CD4-positive, alpha-beta T cell (primary cell): Measurements from ENCODE around the gene FMNL2. TPM values are rescaled to one million over a fixed set of nuclear protein-coding genes. Genes with fewer than 3 reads are reported as not detected.

Experiments used
- ATAC-seq: fragments of 200-7000 bp; cut with Tn5 transposase; one replicate; pipeline ENCODE4 v1.10.0; 2022; ENCODE audit warnings: mild to moderate bottlenecking; ENCODE audit not compliant: poor library complexity
- CTCF ChIA-PET: fragments of 350-600 bp; sonication (Branson Sonifier 250); formaldehyde crosslinking; loops from one replicate; lab custom pipeline; 2021; ENCODE audit warnings: antibody characterized with exemption, inconsistent platforms; lab: Charles Lee
- POLR2A ChIA-PET: fragments of 350-600 bp; sonication (Branson Sonifier 250); formaldehyde crosslinking; loops from one replicate; lab custom pipeline; 2021; ENCODE audit warnings: antibody characterized with exemption, inconsistent platforms; lab: Charles Lee
- DNase-seq, 14 experiments: peaks; one replicate each; pipeline ENCODE4 v3.0.0-alpha.2; 2013 to 2020; ENCODE audit warnings: mixed read lengths in 2 of 14
- H3K27ac ChIP-seq, 2 donors: one replicate each; pipeline versions ENCODE4 v1.5.1 to v1.7.0; 2013; ENCODE audit warnings: low read length in 2 of 2, low read depth in 1 of 2, mild to moderate bottlenecking in 1 of 2
- H3K27me3 ChIP-seq, 2 experiments: 1 replicate in 1 of 2; 2 replicates in 1 of 2; pipeline versions ENCODE4 v1.6.1 to v1.7.0; 2013; ENCODE audit warnings: low read length in 2 of 2, control low read depth in 1 of 2, mild to moderate bottlenecking in 1 of 2, moderate library complexity in 1 of 2; ENCODE audit not compliant: insufficient read depth in 2 of 2, control insufficient read depth in 1 of 2
- H3K36me3 ChIP-seq: one replicate; pipeline ENCODE4 v1.6.1; 2013; ENCODE audit warnings: low read length, control low read depth; ENCODE audit not compliant: insufficient read depth
- H3K4me1 ChIP-seq: one replicate; pipeline ENCODE4 v1.6.1; 2013; ENCODE audit warnings: low read length, control low read depth; ENCODE audit not compliant: insufficient read depth
- H3K4me3 ChIP-seq: one replicate; pipeline ENCODE4 v1.5.1; 2013; ENCODE audit warnings: mild to moderate bottlenecking, low read length, moderate library complexity
- H3K9me3 ChIP-seq, 2 experiments: 1 replicate in 1 of 2; 2 replicates in 1 of 2; pipeline versions ENCODE4 v1.6.1 to v1.7.0; 2013; ENCODE audit warnings: low read length in 2 of 2, mild to moderate bottlenecking in 2 of 2, control low read depth in 1 of 2, moderate library complexity in 1 of 2; ENCODE audit not compliant: control insufficient read depth in 1 of 2, insufficient read depth in 1 of 2
- H3K27ac Mint-ChIP-seq: one replicate; pipeline ENCODE4 v1.8.0; 2020; ENCODE audit warnings: mixed read lengths
- H3K27me3 Mint-ChIP-seq: one replicate; pipeline ENCODE4 v1.8.0; 2021; ENCODE audit warnings: mixed read lengths
- H3K36me3 Mint-ChIP-seq: one replicate; pipeline ENCODE4 v1.8.0; 2021; ENCODE audit warnings: low read depth, mixed read lengths
- H3K4me1 Mint-ChIP-seq: one replicate; pipeline ENCODE4 v1.8.0; 2021; ENCODE audit warnings: low read depth, mixed read lengths
- H3K4me3 Mint-ChIP-seq: one replicate; pipeline ENCODE4 v1.8.0; 2020; ENCODE audit warnings: mild to moderate bottlenecking, mixed read lengths
- H3K9me3 Mint-ChIP-seq: one replicate; pipeline ENCODE4 v1.8.0; 2020; ENCODE audit warnings: mixed read lengths
- intact Hi-C, 2 experiments: fragments of 100-400 bp; cut with DNase I in 1 of 2; cut with micrococcal nuclease in 1 of 2; formaldehyde crosslinking; loops; one replicate each; pipeline versions ENCODE4 v1.15.1 to v1.9.0; 2023 to 2025; cut with DNase I, micrococcal nuclease
- total RNA-seq, 174 experiments: library from RNA in 2 of 174; stranded (reverse) in 2 of 174; gene quantifications; one replicate each; pipeline ENCODE4 v1.2.3 and lab custom pipeline; 2021 to 2026
- TF ChIP-seq, protein P1 (sequence below): fragments of 200-600 bp; IDR thresholded peaks from one replicate; pipeline ENCODE4 v1.8.0; 2022; ENCODE audit warnings: antibody characterized with exemption, mild to moderate bottlenecking

FMNL2 gene
- total RNA-seq, 2 experiments from 2014 or later, result 0.30 to 0.31 TPM

GRCh38 chr2:152336854-152337510 is 2.0 kb downstream of the FMNL2 start:
- Histone ChIP-seq H3K36me3 (no peaks in the 10 kb centered on the region), H3K27me3 (peaks cover 23 to 34% of the 10 kb centered on the region in 2 experiments), H3K27ac (no peak overlapping the region), H3K4me1 (peaks cover 10% of the 10 kb centered on the region), H3K4me3 (no peak overlapping the region), H3K9me3 (peaks cover 0 to 3% of the 10 kb centered on the region in 2 experiments)
- DNase-seq, result no peak
- no peaks in the 10 kb centered on the region for H3K9me3 Mint-ChIP-seq
- intact Hi-C loops, result no loop called here
- ATAC-seq, result no peak
- H3K27me3 Mint-ChIP-seq, result peaks cover 59% of the 10 kb centered on the region
- no peaks in the 10 kb centered on the region for H3K36me3 Mint-ChIP-seq
- H3K4me1 Mint-ChIP-seq, result peaks cover 11% of the 10 kb centered on the region
- peak overlapping the region; percentile 84 for H3K4me3 Mint-ChIP-seq
- TF ChIP-seq, protein P1, sequence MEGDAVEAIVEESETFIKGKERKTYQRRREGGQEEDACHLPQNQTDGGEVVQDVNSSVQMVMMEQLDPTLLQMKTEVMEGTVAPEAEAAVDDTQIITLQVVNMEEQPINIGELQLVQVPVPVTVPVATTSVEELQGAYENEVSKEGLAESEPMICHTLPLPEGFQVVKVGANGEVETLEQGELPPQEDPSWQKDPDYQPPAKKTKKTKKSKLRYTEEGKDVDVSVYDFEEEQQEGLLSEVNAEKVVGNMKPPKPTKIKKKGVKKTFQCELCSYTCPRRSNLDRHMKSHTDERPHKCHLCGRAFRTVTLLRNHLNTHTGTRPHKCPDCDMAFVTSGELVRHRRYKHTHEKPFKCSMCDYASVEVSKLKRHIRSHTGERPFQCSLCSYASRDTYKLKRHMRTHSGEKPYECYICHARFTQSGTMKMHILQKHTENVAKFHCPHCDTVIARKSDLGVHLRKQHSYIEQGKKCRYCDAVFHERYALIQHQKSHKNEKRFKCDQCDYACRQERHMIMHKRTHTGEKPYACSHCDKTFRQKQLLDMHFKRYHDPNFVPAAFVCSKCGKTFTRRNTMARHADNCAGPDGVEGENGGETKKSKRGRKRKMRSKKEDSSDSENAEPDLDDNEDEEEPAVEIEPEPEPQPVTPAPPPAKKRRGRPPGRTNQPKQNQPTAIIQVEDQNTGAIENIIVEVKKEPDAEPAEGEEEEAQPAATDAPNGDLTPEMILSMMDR, result no peak
- POLR2A ChIA-PET, result no interaction called here
- no peak overlapping the region for H3K27ac Mint-ChIP-seq
- CTCF ChIA-PET, result no interaction called here

DNA sequence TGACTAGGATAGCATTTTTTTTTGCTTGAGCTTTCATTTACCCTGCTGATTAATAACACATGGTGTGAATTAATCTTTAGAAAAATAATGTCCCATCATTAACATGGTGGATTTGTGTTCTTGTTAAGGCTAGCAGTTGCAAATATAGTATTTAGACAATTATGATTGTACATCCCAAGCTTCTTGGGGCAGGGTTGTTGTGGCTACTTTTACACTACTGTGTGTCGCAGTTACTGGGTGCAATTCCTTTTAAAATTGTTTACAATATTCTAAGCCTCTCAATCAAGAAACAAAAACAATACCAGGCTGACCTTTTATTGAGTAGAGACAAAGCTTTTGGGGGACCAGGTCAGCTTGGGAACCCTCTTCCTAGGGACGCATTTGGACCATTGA is 2.5 kb downstream of the FMNL2 start:
- DNase-seq, result no peak
- Mint-ChIP-seq H3K4me3 (peak overlapping the region; percentile 68), H3K27ac (no peak overlapping the region), H3K4me1 (peaks cover 11% of the 10 kb centered on the region), H3K27me3 (peaks cover 57% of the 10 kb centered on the region), H3K36me3 (no peaks in the 10 kb centered on the region), H3K9me3 (no peaks in the 10 kb centered on the region)
- Histone ChIP-seq H3K9me3 (peaks cover 0 to 3% of the 10 kb centered on the region in 2 experiments), H3K27me3 (peaks cover 23 to 32% of the 10 kb centered on the region in 2 experiments), H3K4me3 (no peak overlapping the region), H3K36me3 (no peaks in the 10 kb centered on the region), H3K4me1 (peaks cover 10% of the 10 kb centered on the region), H3K27ac (no peak overlapping the region)
- ATAC-seq, result no peak
- CTCF ChIA-PET, result no interaction called here
- intact Hi-C loops, result no loop called here
- POLR2A ChIA-PET, result no interaction called here
- TF ChIP-seq, protein P1, result no peak

DNA sequence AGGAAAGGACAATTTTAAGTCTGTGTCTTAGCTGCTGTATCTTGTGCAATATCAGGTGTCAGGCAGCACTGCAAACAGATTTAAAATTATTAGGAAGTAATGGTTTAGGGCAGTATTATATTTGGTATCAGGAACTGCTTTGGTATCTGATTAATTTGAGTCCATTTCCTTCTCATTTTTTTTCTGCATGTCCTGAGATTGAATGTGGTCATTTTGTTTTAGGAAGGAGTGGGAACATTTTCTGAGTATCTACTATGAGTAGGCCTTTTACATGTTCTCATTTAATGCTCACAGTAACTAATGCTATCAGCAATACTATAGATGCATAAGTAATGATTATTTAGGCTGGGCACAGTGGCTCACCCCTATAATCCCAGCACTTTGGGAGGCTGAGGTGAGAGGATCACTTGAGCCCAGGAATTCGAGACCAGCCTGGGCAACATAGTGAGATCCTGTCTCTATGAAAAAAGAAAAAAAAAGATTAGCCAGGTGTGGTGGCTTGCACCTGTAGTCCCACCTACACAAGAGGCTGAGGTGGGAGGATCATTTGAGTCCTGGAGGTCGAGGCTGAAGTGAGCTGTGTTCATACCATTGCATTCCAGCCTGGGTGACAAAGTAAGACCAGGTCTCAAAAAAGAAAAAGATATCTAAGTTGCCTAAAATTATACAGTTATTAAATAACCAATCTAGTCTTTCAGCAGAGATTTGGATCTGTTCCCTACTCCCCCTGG is 4.7 kb downstream of the FMNL2 start:
- intact Hi-C loops, result no loop called here
- H3K9me3 ChIP-seq, result peaks cover 0 to 3% of the 10 kb centered on the region in 2 experiments

More for the DNA sequence above, 4.7 kb downstream of the FMNL2 start:
- POLR2A ChIA-PET, result no interaction called here
- TF ChIP-seq, protein P1, result no peak
- no peak overlapping the region for H3K4me3 ChIP-seq
- H3K36me3 Mint-ChIP-seq, result no peaks in the 10 kb centered on the region
- H3K36me3 ChIP-seq, result no peaks in the 10 kb centered on the region
- H3K27me3 Mint-ChIP-seq, result peaks cover 44% of the 10 kb centered on the region
- H3K4me1 ChIP-seq, result peaks cover 9% of the 10 kb centered on the region
- no peak overlapping the region for H3K27ac Mint-ChIP-seq
- H3K4me3 Mint-ChIP-seq, result no peak overlapping the region
- CTCF ChIA-PET, result no interaction called here
- no peak overlapping the region for H3K27ac ChIP-seq
- peaks cover 11% of the 10 kb centered on the region for H3K4me1 Mint-ChIP-seq
- peaks cover 15 to 18% of the 10 kb centered on the region in 2 experiments for H3K27me3 ChIP-seq
- DNase-seq (no peak), ATAC-seq (no peak)
- no peaks in the 10 kb centered on the region for H3K9me3 Mint-ChIP-seq
